H1 (cell line): Measurements from ENCODE around the gene DYNLL2. TPM values are rescaled to one million over a fixed set of nuclear protein-coding genes. Genes with fewer than 3 reads are reported as not detected.
A peak's percentile ranks its signal among the peaks of the same experiment; 100 is the strongest.

Experiments
- CTBP2 ChIP-seq: IDR thresholded peaks from 2 replicates; pipeline ENCODE4 v1.7.0; 2011; ENCODE audit warnings: borderline replicate concordance, mild to moderate bottlenecking, moderate library complexity, mixed read lengths, low read length; ENCODE audit not compliant: insufficient read depth, insufficient read length
- EZH2 ChIP-seq: fragments of 200-600 bp; sonication (generic); IDR thresholded peaks from 2 replicates; pipeline ENCODE4 v1.7.1; 2012; ENCODE audit warnings: low read depth, mild to moderate bottlenecking, moderate library complexity, low read length, inconsistent platforms; ENCODE audit not compliant: severe bottlenecking
- GTF2F1 ChIP-seq: IDR thresholded peaks from 2 replicates; pipeline ENCODE4 v1.6.1; 2012; ENCODE audit warnings: low read depth, low read length, improper control_type of control experiment, borderline replicate concordance
- HDAC6 ChIP-seq: IDR thresholded peaks from one replicate; pipeline ENCODE4 v1.7.1; 2012; ENCODE audit warnings: low read depth, mild to moderate bottlenecking, inconsistent platforms, low read length, moderate library complexity
- KDM1A ChIP-seq: fragments of 200-600, 300-600 bp; sonication (generic); IDR thresholded peaks from 2 replicates; pipeline ENCODE4 v1.7.1; 2016; ENCODE audit warnings: mild to moderate bottlenecking, low read length, borderline replicate concordance
- KDM4A ChIP-seq: IDR thresholded peaks from one replicate; pipeline ENCODE4 v1.7.1; 2012; ENCODE audit warnings: low read depth, mild to moderate bottlenecking, moderate library complexity, low read length, inconsistent platforms; ENCODE audit not compliant: severe bottlenecking
- RBBP5 ChIP-seq: IDR thresholded peaks from 2 replicates; pipeline ENCODE4 v1.7.1; 2012; ENCODE audit warnings: low read depth, mild to moderate bottlenecking, inconsistent platforms, low read length, moderate library complexity, borderline replicate concordance
- SAP30 ChIP-seq: fragments of 300-600 bp; sonication (generic); IDR thresholded peaks from 2 replicates; pipeline ENCODE4 v1.7.1; 2012; ENCODE audit warnings: low read length, moderate library complexity, mild to moderate bottlenecking, inconsistent platforms; ENCODE audit not compliant: insufficient read depth, insufficient replicate concordance
- SIRT6 ChIP-seq: IDR thresholded peaks from one replicate; pipeline ENCODE4 v1.7.1; 2012; ENCODE audit warnings: low read length, inconsistent platforms
- TBP ChIP-seq: IDR thresholded peaks from 2 replicates; pipeline ENCODE4 v1.6.1; 2011; ENCODE audit warnings: low read depth, low read length, improper control_type of control experiment
- polyA plus RNA-seq, 7 experiments: library from polyadenylated mRNA; depleted of rRNA in 3 of 7; stranded (reverse) in 5 of 7; unstranded in 2 of 7; fragments of >200 nt in 5 of 7; fragments of 200-250 nt in 2 of 7; gene quantifications; 1 replicate in 5 of 7; 2 replicates in 1 of 7; 4 replicates in 1 of 7; pipeline versions ENCODE4 v1.2.1 to v1.2.3, GENCODE V29; 2011 to 2013; ENCODE audit warnings: missing spikeins in 2 of 7, mixed read lengths in 2 of 7
- total RNA-seq: library from RNA; stranded (reverse); fragmentation: NEBNext Ultra II Directional; extraction: Animal tissue kit (Norgen Biotek cat#: 25700); gene quantifications from 2 replicates; pipeline ENCODE4 v1.2.1, GENCODE V29; 2021
- TF ChIP-seq, protein P1 (sequence below): IDR thresholded peaks from 2 replicates; pipeline ENCODE4 v1.6.1; 2011; ENCODE audit warnings: low read length, improper control_type of control experiment
- TF ChIP-seq, protein P2 (sequence below): IDR thresholded peaks from 2 replicates; pipeline ENCODE4 v1.6.1; 2012; ENCODE audit warnings: inconsistent platforms

The DYNLL2 gene
- total and polyA plus RNA-seq, 2 of the 8 experiments (the other 6 are each of a cell fraction or from before 2014, with no cell fraction given) = 19.8 to 52.7 TPM

DNA sequence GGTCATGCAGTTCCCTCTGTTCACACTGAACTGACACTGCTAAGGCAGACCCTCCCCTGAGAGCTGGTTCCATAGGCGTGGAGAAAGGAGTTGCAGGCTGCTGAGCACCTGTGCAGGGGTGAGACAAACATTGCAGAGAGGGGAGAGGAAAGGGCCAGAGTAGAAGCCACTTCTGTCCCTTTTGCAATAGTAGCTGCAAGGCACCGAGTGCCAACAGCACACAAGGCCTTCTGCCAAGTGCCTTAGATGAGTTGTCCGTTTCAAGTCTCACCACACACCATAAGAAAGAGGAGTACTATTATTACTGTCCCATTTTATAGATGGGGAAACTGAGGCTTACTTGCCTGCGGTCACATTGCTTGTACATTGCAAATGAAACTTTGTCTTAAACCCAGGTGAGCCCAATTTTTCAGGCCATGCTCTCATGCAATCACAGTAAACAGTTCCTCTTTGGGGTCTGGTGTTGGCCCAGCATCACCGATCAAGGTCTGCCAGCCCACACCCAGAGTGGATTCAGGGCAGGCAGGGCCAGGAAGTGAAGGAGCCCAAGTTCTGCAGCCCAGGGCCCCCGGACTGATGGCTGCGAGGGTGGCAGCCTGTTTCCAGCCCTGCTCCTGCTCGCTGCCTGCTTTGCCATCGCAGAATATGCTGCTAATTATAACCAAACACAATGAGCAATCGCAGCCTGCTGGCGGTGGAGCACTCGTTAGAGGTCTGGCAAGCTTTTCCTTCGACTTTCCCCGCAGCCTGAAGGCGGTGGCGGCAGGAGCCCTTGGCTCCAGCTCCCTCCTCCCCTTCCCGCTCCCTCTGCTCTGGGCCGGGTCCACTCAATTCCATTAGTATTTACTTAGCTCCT lies 36.8 kb upstream of the DYNLL2 start (continued):
- TF ChIP-seq, protein P1, sequence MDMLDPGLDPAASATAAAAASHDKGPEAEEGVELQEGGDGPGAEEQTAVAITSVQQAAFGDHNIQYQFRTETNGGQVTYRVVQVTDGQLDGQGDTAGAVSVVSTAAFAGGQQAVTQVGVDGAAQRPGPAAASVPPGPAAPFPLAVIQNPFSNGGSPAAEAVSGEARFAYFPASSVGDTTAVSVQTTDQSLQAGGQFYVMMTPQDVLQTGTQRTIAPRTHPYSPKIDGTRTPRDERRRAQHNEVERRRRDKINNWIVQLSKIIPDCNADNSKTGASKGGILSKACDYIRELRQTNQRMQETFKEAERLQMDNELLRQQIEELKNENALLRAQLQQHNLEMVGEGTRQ = no peak
- TF ChIP-seq GTF2F1 (no peak), KDM4A (no peak), HDAC6 (no peak), TBP (0 out of 2 replicates have a peak, but pooled peaks have one; percentile 48), SIRT6 (no peak), EZH2 (no peak), CTBP2 (no peak), RBBP5 (no peak), SAP30 (no peak), KDM1A (peak; percentile 88)
- TF ChIP-seq, protein P2, sequence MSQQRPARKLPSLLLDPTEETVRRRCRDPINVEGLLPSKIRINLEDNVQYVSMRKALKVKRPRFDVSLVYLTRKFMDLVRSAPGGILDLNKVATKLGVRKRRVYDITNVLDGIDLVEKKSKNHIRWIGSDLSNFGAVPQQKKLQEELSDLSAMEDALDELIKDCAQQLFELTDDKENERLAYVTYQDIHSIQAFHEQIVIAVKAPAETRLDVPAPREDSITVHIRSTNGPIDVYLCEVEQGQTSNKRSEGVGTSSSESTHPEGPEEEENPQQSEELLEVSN = 0 out of 2 replicates have a peak, but pooled peaks have one; percentile 33
- TF ChIP-seq, all 59 proteins: peak for 3
